ENCODE measurements around the gene LCORL. TPM values are rescaled to one million over a fixed set of nuclear protein-coding genes. Genes with fewer than 3 reads are reported as not detected.
A peak's percentile ranks its signal among the peaks of the same experiment; 100 is the strongest.

Gene LCORL
- polyA plus RNA-seq, 2 of the 4 experiments (the other 2 are of a cell fraction): 6.4 to 9.7 TPM

GRCh38 chr4:18049446-18049845 is 27.9 kb upstream of the LCORL start:
- WGBS (ENCODE audit: missing lambda C conversion rate): 17% methylated on average over 3 of the region's 3 CpGs
- no peak for DNase-seq (ENCODE audit: low read depth in 1 of 2, low spot score in 1 of 2)
- FAIRE-seq: no peak
- no peaks in the 10 kb centered on the region for H3K9me3 ChIP-seq
- CTCF ChIA-PET: no interaction called here
- H3K4me3 ChIP-seq: no peak overlapping the region
- no peak for ATAC-seq
- H3K27ac ChIP-seq: no peak overlapping the region
- H3K4me2 ChIP-seq: no peak overlapping the region
- TF ChIP-seq TFCP2L1 (CRISPR knock-in tag; IDR thresholded peaks at IDR 0.05) (no peak), NR3C1 (IDR thresholded peaks at IDR 0.05) (no peak), RCOR1 (IDR thresholded peaks at IDR 0.05; ENCODE audit: low read depth, low read length) (no peak), BHLHE40 (IDR thresholded peaks at IDR 0.05; ENCODE audit: low read depth, low read length) (no peak), EHF (CRISPR knock-in tag; IDR thresholded peaks at IDR 0.05) (no peak), RARB (CRISPR knock-in tag; IDR thresholded peaks at IDR 0.05) (no peak)
- POLR2A ChIA-PET: no interaction called here
- no peaks in the 10 kb centered on the region for H3K4me1 ChIP-seq

DNA sequence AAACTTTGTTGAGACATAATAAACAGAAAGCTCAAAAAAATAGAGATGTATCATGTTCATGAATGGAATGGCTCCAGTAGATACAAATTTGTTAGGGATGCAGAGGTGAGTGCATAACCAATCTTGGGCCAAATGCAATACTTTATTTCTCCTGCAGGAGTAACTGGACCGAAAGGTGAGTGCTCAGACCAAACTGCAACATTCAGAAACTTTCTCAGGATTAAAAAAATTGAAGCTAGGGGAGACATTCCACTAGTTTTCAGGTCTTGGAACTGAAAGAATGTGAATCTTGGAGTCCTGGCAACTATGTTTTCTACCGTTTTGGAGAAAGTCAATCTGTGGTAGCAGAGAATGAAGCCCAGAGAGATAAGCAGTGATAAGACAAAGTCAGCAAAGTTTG is 21.2 kb upstream of the LCORL start:
- ChIA-PET CTCF (no interaction called here), POLR2A (no interaction called here)
- Histone ChIP-seq H3K9me3 (no peaks in the 10 kb centered on the region), H3K4me1 (no peaks in the 10 kb centered on the region), H3K4me3 (no peak overlapping the region), H3K4me2 (no peak overlapping the region), H3K27ac (no peak overlapping the region)
- ATAC-seq: peak in 1 of 2 experiments; percentile 65; a peak in 1 of 6 replicates
- DNase-seq (ENCODE audit: low read depth in 1 of 2, low spot score in 1 of 2): no peak
- TF ChIP-seq PBX3 (IDR thresholded peaks at IDR 0.05): no peak
- no peak for TF ChIP-seq EHMT2 (IDR thresholded peaks at IDR 0.05; ENCODE audit: low read depth)
- no peak for TF ChIP-seq EP300 (IDR thresholded peaks at IDR 0.05)
- TF ChIP-seq CBX2 (IDR thresholded peaks at IDR 0.05; ENCODE audit: borderline replicate concordance, low read depth): no peak
- no peak for TF ChIP-seq MAFK (IDR thresholded peaks at IDR 0.05; ENCODE audit: partially characterized antibody)
- TF ChIP-seq CBX8 (IDR thresholded peaks at IDR 0.05): no peak
- no peak for TF ChIP-seq CHD4 (IDR thresholded peaks at IDR 0.05; ENCODE audit: borderline replicate concordance)
- no peak for TF ChIP-seq HEYL (CRISPR knock-in tag; IDR thresholded peaks at IDR 0.05)
- TF ChIP-seq, protein P1, sequence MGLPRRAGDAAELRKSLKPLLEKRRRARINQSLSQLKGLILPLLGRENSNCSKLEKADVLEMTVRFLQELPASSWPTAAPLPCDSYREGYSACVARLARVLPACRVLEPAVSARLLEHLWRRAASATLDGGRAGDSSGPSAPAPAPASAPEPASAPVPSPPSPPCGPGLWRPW (IDR thresholded peaks at IDR 0.05): no peak
- TF ChIP-seq HOXA7 (CRISPR knock-in tag; IDR thresholded peaks at IDR 0.05): no peak
- TF ChIP-seq HOXB13 (CRISPR knock-in tag; IDR thresholded peaks at IDR 0.05; ENCODE audit: low read depth): no peak
- no peak for TF ChIP-seq HDAC2 (IDR thresholded peaks at IDR 0.05)
- TF ChIP-seq HMGXB4 (CRISPR knock-in tag; IDR thresholded peaks at IDR 0.05; ENCODE audit: borderline replicate concordance): no peak
- TF ChIP-seq CHD2 (IDR thresholded peaks at IDR 0.05; ENCODE audit: low read length, partially characterized antibody): no peak
- no peak for TF ChIP-seq BHLHE40 (IDR thresholded peaks at IDR 0.05; ENCODE audit: low read depth, low read length)
- TF ChIP-seq ESRRA (IDR thresholded peaks at IDR 0.05; ENCODE audit: borderline replicate concordance, low read length): no peak
- no peak for TF ChIP-seq KDM5A (IDR thresholded peaks at IDR 0.05)
- TF ChIP-seq, protein P2, sequence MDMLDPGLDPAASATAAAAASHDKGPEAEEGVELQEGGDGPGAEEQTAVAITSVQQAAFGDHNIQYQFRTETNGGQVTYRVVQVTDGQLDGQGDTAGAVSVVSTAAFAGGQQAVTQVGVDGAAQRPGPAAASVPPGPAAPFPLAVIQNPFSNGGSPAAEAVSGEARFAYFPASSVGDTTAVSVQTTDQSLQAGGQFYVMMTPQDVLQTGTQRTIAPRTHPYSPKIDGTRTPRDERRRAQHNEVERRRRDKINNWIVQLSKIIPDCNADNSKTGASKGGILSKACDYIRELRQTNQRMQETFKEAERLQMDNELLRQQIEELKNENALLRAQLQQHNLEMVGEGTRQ (IDR thresholded peaks at IDR 0.05): no peak
- FAIRE-seq: no peak
- WGBS (ENCODE audit: missing lambda C conversion rate): 9% methylated on average over 2 of the region's 2 CpGs

GRCh38 chr4:18042012-18042411 is 20.5 kb upstream of the LCORL start:
- TF ChIP-seq HMGXB4 (CRISPR knock-in tag; IDR thresholded peaks at IDR 0.05; ENCODE audit: borderline replicate concordance) (no peak), SREBF2 (IDR thresholded peaks at IDR 0.05) (no peak), PHF8 (IDR thresholded peaks at IDR 0.05; ENCODE audit: borderline replicate concordance, low read depth) (no peak)
- DNase-seq (ENCODE audit: low read depth in 1 of 2, low spot score in 1 of 2) (no peak), ATAC-seq (no peak), FAIRE-seq (no peak)
- Histone ChIP-seq H3K9me3 (no peaks in the 10 kb centered on the region), H3K4me1 (no peaks in the 10 kb centered on the region), H3K27ac (no peak overlapping the region), H3K4me2 (no peak overlapping the region), H3K4me3 (no peak overlapping the region)
- CTCF ChIA-PET: no interaction called here
- WGBS (ENCODE audit: missing lambda C conversion rate): 75% methylated on average over 1 of the region's 1 CpG
- POLR2A ChIA-PET: no interaction called here

Measured in A549 (cell line).